Germinal center (tissue), 1 donor: Measurements from ENCODE around the gene C11orf68.
"Not testable (repeated sequence)": the region's sequence is repeated elsewhere in the genome, so short reads cannot be mapped to it uniquely, and the experiment has no call there.

Experiments
- DNase-seq: peaks from one replicate; pipeline ENCODE4 v3.0.0; 2012; ENCODE audit warnings: mixed read lengths, low spot score

C11orf68 gene

DNA sequence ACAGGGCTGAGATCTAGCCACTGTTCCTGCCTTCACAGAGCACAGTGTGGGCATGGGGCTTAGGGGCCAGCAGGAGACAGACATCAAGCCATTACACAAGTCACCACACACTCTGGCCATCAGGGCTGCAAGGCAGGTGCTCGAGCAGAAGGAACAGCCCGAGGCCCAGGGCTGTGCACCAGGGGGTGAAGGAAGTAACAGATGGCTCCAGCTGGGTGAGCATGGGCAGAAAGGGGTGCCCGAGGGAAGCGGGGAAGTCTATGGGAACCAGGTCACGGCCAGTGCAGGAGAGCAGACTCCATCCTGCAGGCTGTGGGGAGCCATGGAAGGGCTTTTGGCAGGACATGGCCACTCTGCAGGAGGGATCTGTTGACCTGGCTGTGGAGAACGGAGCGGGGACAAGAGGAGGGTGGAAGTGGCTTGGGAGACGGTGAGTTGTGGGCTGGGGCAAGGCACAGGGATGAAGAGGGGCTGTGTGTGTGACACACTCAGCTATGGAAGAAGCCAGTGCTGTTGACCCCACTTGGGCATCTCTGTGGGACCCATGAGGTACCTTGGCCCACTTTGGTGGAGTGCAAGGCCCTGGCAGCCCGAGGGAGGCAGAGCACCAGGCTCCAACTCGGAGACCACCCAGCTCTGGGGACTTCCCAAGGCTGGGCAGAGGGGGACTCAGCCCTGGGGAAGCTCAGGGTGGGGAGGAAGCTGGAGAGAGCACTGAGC, 3.6 kb downstream of the C11orf68 start:
- no peak for DNase-seq

DNA sequence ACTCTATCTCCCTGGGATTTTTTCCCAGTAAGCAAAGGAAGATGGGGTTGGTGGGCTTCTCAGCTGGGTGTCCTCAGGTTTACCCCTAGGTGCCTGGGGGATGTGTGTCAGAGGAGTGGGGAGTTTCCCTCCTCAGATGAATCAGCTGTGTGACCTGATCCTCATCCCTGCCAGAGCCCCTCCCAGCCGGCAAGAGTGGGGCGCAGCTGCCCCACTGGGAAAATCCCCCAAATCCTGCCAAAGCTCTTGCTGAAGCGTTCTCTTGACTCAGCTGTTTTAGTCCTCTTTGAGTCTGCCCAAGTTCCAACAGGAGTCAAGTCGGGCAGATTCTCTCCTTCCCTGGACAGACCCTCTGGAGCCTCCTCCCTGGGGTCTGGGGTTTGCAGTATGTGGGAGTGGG, 6.0 kb downstream of the C11orf68 start:
- DNase-seq = no peak

DNA sequence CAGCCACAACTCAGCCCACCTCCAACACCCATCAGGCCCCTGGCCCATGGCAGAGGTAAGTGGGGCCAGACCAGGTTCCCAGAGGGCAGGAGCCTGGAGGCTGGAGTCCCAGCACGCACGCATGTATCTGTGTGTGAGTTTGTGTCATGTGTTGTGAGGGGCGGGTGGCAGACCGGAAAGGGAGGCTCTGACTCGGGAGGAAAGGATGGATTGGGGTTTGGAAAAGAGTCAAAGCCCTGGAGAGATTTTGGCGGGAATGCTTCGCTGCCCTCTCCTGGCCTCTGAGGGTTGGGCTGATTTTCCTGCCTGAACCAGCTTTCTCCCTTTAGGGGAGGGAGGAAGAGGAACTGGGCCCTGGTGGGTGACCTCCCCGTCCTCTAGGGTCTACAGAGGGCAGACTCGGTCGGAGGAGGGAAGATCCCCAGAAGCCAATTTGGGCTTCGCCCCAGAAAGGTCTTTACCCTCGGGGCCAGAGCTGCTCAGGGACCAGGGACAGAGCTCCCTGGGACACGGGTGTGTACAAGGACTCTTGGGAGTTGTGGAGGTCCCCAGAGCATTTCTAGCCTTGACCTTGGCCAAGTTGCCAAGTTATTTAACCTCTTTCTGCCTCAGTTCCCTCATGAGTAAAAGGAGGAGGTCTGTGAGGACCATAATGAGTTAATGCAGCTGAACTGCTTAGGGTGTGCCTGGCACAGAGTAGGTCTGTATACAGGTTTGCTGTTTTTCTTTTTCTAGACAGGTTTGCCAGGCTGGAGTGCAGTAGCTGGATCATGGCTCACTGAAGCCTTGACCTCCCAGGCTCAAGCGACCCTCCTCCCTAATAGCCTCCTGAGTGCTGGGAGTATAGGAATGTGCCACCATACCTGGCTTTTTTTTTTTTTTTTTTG, 6.9 kb downstream of the C11orf68 start:
- DNase-seq = no peak

DNA sequence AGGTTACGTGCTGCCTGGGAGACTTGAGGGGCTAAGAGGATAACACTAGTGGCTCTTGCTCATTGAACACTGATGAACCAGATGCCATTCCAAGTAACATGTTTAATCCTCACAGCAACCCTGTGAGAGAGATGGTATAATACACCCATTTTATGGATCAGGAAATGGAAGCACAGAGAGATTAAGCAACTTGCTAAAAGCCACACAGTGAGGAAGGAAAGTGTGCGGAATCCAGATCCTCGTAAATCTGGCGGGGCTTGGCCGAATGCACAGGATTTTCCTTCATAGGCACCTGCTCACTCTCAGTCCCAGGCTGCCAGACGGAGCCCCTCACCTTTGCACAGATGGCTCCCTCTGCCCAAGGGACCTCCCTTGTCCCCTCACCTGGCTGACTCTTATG, 11.0 kb downstream of the C11orf68 start:
- no peak for DNase-seq

DNA sequence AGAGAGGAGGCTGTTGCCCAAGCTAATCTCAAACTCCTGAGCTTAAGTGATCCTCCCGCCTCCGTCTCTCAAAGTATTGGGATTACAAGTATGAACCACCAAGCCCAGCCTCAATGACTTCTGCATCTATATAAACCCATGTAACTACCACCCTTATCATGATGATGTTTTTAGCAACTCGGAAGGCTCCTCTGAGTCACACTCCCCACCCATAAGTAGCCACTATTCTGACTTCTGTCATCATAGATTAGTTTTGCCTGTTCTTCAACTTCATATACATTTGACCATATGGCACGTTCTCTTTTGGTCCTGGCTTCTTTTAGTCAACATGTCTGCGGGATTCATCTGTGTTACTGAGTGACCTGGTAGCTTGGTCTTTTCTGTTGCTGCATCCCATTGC, 12.3 kb downstream of the C11orf68 start:
- DNase-seq = no peak

DNA sequence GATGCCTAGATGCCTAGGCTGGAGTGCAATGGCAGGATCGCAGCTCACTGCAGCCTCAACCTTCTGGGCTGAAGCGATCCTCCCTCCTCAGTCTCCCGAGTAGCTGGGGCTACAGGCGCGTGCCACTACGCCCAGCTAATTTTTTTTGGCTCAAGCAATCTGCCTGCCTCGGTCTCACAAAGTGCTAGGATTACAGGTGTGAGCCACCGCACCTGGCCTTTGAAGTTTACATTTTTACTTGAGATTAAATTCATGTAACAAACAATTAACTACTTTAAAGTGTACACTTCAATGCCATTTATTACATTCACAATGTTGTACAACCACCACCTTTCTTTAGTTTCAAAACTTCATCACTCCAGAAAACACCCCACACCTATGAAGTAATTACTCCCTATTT, 15.1 kb downstream of the C11orf68 start:
- DNase-seq = no peak

DNA sequence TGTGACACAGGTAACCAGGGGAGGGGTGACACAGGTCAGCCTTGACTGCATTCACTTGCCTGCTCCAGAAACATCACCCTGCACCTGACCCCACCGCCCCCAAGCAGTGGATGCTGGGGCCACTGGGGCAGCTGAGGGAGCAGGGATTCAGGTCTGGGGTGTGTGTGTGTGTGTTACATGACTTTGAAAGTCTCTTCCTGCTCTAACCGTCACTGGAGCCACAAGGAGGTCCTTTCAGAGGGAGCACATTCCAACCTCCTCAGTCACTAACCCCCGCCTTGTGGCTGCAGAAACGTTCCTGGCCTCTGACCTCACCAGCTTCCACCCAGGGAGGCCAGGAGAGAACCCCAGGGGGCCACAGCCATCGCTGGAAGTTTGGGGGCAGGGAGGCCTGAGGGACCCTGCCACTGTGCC, 15.8 kb downstream of the C11orf68 start:
- no peak for DNase-seq

DNA sequence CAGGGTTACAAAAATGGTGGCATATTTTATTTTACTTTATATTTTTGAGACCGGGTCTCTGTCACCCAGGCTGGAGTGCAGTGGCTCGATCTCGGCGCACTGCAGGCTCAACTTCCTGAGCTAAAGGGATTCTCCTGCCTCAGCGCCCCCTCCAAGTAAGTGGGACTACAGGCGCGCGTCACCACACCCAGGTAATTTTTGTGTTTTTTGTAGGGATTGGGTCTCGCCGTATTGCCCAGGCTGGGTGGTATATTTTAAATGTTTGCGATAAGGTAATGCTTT, 18.0 kb downstream of the C11orf68 start:
- no peak for DNase-seq

DNA sequence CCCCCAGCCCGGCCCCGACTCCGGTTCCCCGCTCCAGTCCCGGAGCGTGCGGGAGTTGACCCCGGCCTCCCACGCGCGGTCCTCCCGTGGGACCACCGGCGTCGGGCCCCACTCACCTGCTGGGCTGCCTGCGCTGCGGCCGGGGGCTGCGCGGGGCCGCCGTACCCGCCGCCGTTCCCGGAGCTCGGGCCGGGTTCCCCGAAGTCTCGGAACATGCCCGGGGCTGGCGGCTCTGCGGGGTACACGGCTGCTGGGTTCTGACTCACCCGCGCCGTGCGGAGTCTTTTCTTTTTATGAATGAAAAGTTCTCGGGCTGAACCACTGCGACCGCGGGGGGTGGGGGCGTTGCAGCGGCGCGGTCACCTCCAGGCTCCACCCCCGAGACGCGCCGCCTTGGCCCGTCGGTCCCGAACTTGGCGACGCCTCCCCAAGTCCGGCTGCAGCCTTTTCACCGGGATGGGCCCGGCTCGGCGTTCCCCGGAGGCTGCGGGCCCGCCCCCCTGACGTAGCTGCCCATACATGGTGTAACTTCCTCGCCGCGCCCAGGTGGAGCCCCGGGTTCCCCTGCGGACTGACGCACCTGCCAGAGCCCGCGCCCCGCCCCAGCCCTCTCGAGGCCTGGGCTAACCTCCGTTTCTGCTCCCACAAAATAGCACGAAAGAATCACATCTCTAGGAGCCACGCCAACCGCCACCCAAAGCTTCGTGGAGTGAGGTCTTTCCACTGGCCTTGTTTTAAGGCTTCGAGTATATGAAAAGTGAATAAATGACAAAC, 18.6 kb downstream of the C11orf68 start, which contains the start of gene FOSL1:
FOSL1 (minus strand) TSS at position 264 of the 774 bp plus-strand sequence; CDS start at position 215, 49 bp downstream.
- DNase-seq = peak; percentile 87

DNA sequence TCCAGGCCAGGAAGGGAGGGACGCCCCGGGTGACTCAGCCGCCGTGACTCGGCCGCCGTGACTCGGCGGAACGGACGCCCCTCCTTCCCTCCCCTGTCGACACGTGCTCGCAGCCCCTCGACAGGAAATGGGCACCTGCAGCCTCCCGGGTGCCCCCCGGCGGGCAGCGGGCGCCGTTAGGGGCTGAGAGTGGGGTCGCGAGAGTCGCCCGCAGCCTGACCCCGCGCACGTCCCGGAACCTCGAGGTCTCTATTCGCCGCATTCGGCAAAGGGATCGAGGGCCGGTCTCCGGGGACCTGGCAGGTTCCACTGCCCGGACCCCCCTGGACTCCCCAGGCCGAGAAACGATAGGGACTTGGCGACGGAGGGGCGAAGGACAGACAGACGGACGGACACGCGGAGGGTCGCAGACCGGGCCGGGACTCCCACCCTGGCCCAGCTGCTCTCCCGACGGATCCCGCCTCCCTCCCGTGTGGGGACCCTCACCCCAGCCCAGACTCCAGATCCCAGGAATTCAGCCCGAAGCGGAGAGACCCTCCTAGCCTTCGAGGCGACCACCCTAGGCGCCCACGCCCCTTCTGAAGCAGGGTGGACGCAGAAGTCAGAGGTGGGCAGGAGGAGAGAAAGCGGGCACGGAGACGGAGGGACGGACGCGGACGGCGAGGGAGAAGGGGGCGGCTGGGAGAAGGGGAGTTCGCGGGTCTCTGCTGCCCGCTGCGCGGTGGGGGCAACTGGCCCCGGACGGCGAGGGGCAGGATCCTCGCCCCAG, 19.3 kb downstream of the C11orf68 start:
- no peak for DNase-seq

DNA sequence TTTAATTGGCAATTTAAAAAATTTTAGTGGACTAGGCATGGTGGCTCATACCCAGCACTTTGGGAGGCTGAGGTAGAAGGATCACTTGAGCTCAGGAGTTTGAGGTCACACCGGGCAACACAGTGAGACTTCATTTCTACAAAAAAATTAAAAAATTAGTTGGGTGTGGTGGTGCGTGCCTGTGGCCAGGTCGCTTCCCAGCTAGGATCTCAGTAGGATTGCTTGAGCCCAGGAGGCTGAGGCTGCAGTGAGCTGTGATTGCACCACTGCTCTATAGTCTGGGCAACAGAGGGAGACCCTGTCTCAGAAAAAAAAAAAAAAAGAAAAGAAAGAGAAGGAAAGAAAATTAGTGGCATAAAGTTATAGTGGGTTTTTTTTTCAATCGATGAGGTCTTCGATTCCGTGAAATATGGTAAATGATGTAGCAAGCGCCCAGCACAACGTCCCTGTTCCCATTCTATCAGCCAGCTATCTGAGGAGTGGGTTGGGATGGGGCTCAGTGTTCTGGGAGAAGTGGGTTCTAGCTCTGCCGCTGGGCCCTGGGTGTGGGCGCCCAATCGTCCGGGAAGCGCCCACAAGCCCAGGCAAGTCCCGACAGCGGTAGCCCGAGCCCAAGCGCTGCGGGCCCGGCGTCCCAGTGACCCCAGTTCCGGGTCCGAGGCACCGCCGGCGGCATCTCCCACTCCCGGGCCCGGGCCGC, 20.1 kb downstream of the C11orf68 start:
- no peak for DNase-seq

DNA sequence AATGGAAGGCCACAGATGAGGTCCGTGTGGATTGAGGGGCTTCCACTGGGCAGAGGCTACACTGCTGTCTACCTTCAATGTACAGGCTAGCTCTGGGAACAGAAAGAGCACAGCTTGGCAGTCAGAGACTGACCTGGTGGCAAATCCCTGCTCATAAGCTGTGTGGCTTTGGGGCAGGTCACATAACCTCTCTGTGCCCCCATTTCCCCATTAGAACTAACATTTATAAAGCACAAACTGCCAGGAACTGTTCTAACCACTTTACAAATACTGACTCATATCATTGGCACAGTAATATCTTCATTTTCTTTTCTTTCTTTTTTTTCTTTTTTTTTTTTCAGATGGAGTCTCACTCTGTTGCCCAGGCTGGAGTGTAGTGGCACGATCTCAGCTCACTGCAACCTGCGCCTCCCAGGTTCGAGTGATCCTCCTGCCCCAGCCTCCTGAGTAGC, 21.8 kb downstream of the C11orf68 start:
- DNase-seq = no peak

DNA sequence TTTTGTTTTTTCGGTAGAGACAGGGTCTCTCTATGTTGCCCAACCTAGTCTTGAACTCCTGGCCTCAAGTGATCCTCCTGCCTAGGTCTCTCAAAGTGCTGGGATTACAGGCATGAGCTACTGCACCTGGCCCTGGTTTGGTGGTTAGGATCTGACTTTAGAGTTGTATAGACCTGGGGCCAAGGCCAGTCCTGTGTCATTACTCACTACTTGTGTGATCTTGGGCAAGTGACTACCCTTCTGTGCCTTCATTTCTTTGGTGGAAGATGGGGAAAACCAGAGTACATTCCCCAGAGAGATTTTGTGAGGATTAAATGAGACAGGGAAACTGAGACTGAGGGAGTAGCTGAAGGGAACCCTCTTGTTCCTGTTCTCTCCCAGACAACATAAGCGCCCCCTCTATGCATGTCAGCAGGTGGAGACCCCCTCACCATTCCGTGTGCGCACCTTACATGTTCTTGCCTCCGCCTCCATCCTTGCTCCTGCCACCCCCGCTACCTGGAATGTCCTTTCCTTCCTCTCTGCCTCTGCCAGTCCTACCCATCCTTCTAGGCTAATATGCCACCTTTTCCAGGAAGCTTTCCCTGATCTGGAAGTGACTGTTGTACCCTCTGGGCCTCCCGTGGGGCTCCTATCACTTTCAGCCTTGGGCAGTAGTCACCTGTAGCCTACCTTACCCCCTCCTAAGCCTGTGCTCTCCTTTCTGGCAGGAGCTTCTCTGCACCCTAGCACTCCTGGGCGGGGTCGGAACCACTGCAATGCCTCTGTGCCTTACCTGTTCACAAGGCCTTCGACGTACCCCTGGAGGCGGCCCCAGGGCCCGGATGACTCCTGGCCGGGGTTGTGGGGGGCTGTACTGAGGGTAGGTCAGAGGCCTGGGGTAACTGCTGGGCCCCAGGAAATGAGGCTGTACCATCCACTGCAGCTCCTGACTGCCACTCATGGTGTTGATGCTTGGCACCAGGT, 22.5 kb downstream of the C11orf68 start:
- no peak for DNase-seq

DNA sequence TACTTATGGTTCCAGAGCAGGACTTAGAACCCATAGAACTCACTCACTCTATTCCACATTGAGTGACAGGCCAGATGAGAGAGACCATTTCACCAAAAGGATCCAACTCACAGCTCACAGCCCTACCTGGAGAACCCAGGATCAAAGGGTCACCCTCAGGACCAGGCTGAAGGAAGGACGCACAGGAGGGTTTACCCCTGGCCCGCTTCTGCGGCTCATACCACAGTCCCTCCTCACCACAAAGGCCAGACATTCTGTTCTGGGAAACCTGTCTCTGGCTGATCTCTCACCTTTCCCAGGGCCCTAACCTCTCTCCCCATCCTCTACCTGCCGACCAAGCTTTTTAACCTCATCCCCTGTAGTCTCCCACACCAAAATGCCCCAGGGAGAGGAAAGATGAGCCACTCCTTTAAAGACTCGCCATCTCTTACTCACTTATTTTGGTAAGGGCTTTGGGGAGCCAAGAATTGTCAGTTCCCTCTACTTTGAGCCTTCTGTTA, 23.3 kb downstream of the C11orf68 start:
- DNase-seq = no peak

DNA sequence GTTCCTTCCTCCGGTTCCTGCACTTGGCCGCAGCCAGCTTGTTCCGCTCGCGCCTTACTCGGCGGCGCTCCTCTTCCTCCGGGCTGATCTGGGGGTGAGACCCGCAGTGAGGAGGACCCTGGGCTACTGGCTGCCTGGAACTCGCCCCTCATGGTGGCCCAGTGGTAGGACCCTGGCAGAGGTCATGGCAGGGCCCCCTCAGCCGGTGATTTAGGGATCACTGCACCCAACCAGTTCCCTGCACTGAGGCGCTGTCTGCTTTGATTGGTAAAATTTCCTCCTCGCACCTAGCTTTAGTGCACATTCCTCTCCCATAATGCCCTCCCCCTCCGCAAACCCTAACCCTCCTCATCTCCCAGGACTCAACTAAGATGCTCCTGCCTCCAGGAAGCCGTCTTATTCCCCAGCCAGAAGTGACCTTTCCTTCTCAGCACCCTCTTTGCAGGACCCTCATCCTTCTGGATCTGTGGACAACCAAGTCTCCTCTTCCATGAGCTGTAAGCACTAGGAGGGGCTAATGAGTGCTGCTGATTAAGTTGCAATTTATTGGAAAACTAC, 24.7 kb downstream of the C11orf68 start:
- no peak for DNase-seq

DNA sequence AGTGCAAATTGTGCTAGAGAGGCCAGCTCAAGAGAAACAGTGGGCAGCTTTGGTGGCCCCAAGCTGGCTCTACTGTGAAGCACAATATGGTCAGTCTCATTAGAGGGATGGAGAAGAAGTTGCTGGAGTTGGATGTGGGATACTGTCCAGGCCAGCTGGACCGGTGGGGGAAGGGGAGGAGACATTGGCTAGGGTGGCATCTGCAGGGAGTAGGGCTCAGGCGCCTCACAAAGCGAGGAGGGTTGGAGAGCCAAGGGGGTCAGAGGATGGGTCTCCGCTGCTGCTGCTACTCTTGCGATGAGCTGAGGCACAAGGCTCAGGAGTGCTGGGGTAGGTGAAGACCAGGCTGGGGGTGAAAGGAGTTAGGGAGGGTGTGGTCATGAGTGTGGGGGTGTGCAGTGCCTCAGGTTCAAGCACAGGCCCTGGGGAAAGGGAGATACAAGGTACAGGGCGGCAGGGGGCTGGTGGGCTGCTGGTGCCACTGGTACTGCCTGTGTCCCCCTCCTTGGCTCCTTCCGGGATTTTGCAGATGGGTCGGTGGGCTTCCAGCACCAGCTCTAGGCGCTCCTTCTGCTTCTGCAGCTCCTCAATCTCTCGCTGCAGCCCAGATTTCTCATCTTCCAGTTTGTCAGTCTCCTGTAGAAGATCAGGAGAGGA, 26.1 kb downstream of the C11orf68 start:
- DNase-seq = no peak

DNA sequence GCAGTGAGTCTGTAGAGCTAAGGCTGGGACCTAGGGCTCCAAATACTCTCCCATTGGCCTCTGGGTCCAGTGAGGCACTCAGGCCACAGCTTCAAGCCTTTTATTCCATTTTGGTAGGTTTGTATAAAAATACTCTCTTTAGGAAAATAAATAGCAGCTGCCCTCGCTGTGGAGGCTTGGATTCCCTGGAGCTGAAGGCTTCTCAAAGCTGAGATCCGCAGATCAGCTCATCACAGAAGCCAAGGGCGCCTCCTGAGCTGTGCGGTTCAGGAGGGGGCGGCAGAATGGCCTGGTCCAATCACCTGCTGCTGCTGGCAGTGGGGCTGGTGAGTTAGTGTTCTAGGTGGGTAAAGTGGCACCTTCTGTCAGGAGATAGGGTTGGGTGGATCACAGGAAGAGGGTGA, 26.7 kb downstream of the C11orf68 start:
- not testable (repeated sequence) for DNase-seq

DNA sequence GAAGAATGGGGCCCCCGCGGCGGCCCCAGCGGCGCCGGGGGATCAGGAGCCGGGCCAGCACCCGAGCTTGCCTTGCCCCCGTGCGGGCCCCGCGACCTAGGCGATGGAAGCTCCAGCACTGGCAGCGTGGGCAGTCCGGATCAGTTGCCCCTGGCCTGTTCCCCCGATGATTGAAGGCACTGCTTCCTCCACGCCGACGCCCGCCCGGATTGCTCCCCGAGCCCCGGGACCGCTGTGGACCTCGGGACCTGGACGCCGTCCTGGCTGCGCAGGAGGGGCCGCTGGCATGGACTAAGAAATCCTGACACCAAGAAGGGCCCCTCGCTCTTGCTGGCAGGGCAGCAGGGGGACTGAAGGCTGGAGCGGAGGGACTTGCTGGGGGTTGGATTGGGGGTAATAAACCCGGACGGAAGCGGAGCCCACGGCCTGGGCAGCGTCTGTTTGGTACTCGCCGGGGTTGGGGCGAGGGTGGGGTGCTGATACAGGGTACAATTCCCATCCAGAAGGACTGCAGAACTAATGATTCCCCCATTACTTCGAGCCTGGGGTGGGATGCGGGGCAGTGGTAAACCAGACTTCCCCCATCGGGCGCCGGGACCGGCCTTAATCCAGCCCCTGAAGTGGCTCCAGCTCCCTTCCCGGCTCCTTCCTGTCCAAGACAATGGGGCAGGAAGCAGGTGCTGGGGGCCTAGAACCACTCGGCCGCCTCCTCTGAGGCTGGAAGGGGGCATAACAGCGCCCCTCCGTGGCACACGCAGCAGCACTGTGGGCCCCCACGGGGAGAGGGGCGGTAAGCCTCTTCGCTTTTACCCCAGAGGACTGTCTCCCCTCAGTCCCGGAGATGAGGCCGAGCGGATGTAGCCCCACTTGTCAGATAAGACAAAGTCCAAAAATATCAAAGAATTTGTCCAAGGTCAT, 27.4 kb downstream of the C11orf68 start:
- no peak for DNase-seq
